HG03460 (cell line): ENCODE data around the gene PRKCB.
"Not testable (repeated sequence)": the region's sequence is repeated elsewhere in the genome, so short reads cannot be mapped to it uniquely, and the experiment has no call there.

Experiments used
- ATAC-seq: cut with Tn5 transposase; IDR thresholded peaks from one replicate; pipeline ENCODE4 v1.9.1; 2021; ENCODE audit not compliant: unreplicated experiment

The PRKCB gene

GRCh38 chr16:24075931-24076716 is 240.3 kb downstream of the PRKCB start:
- ATAC-seq, result no peak

GRCh38 chr16:24077292-24077691 is 241.5 kb downstream of the PRKCB start:
- ATAC-seq, result no peak

DNA sequence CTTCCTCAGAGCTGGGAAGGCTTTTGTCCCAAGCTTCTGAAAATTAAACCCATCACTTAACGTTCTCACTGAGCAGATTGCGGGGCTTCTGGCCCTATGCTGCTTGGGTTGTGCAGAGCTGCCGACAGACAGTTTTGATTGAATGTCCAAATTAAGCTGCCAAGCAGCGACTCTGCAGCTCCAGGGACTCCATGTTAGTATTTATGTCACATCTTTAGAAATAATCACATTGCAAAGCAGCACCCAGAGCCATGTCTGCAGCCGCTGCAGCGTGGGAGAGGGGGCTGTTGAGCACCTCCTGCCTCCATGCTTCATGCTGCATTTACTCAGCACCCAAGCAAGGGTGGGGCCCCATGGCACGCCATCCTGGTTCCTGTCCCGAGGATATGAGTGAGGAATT is 242.2 kb downstream of the PRKCB start:
- no peak for ATAC-seq

DNA sequence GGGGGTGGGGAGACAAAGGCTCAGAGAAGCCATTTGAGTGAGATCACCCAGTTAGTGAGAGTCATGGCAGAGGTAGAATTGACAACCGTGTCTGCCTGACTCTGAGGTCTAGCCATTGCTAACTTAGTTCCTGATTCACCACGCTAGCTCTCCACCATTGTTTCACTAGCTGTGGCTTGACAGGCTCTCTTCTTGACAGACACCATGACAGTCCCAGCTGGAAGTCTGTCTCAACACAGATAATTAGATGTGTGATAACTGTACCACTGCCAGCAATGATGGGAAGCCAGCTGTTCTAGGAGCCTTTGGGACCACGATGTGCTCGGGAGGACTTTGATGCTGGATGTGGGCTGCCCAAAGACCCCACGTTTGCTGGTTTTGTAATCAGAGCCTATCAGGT is 249.9 kb downstream of the PRKCB start:
- ATAC-seq, result no peak

DNA sequence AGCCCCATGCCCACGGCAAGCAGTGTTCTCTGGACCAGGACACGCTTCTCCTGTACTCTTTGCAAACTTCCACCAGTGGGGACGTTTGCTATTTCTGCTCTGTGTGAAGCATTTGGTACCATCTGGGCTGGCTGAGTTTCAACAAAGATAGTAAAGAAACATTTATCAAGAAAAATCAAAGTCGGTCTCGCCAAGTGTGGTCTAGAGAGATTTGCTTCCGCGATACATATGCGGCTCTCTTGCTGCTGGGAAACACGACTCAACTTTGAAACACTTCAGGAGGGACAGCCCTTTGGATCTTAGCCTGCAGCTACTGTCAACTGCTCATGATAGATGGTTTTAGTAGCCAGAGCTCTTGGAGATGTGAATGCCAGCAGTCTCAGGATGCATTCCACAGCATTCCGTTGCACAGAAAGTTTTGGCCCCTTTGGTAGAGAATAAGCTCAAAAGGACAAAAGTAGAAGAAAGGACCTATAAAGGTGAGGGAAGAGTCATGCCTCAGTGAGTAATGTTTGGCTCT is 252.2 kb downstream of the PRKCB start:
- no peak for ATAC-seq

- no peak for ATAC-seq
Measured at GRCh38 chr16:24088767-24089166, 253.0 kb downstream of the PRKCB start.

DNA sequence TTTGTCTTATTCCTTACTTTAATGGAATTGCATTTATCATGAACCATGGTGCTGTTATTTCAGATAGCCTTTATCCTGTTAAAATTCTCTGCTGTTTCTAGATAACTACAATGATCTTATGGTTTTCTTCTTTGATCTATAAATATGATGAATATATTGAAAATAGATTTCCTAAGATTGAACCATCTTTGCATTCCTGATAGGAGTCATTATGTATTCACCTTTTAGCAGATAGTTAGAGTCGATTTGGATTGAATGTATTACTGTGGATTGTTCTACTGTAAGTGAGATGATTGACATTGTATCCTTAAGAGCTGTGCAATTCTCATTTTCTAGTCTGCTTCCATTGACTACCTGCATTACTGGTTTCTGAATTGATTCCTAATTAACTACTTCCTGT is 255.3 kb downstream of the PRKCB start:
- no peak for ATAC-seq

GRCh38 chr16:24093049-24093448 is 257.3 kb downstream of the PRKCB start:
- no peak for ATAC-seq

GRCh38 chr16:24094660-24095059 is 258.9 kb downstream of the PRKCB start:
- no peak for ATAC-seq

DNA sequence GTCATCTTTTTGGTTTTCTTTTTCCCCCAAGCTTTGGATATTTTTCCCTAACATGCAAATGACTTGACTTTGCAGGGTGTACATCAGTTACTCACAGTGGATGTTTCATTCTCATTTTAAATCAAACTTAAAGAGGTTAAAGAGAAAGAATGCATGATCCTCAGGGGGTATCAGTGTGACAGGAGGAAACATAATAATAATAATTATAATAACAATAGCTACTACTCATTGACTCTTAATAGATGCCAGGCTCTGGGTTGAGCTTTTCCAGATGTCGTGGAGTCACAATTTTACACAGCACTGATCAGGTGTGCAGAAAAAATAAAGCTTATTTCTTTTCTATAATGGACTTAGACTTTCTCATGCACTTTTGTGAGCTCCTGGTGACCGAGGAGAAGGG is 263.1 kb downstream of the PRKCB start:
- no peak for ATAC-seq

- ATAC-seq, result no peak
Measured at GRCh38 chr16:24101431-24101830, 265.6 kb downstream of the PRKCB start.

GRCh38 chr16:24102209-24102660 is 266.5 kb downstream of the PRKCB start:
- no peak for ATAC-seq

DNA sequence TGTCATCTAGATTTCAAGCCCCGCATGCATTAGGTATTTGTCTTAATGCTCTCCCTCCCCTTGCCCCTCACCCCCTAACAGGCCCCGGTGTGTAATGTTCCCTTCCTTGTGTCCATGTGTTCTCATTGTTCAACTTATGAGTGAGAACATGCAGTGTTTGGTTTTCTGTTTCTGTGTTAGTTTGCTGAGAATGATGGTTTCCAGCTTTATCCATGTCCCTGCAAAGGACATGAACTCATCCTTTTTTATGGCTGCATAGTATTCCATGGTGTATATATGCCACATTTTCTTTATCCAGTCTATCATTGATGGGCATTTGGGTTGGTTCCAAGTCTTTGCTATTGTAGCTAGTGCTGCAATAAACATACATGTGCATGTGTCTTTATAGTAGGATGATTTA is 269.7 kb downstream of the PRKCB start:
- not testable (repeated sequence) for ATAC-seq

GRCh38 chr16:24108090-24108489 is 272.3 kb downstream of the PRKCB start:
- not testable (repeated sequence) for ATAC-seq

GRCh38 chr16:24111724-24112302 is 276.0 kb downstream of the PRKCB start:
- no peak for ATAC-seq

DNA sequence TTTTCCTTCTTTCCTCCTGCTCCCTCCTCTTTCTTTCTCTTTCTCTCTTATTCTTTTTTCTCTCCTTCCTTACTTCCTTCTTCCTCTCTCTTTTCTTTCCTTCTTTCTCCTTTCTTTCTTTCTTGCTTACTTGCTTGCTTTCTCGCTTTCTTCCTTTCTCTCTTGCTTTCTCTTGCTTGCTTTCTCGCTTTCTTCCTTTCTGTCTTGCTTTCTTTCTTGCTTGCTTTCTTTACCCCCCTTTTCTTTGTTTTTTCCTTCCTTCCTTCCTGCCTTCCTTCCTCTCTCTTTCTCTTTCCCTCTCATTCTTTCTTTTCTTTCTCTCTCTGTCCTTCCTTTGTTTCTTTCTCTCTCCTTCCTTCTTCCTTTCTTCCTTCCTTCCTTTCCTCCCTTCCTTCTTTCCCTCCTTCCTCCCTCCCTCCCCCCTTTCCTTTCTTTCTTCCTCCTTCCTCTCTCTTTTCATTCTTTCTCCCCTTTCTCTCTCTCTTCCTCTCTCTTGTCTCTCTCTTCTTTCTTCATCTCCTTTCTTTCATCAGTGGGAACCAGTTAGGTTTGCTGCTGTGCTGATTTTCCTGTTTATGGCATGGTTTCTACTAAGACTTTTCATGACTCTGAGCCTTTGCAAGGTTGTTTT is 277.4 kb downstream of the PRKCB start:
- ATAC-seq, result no peak

DNA sequence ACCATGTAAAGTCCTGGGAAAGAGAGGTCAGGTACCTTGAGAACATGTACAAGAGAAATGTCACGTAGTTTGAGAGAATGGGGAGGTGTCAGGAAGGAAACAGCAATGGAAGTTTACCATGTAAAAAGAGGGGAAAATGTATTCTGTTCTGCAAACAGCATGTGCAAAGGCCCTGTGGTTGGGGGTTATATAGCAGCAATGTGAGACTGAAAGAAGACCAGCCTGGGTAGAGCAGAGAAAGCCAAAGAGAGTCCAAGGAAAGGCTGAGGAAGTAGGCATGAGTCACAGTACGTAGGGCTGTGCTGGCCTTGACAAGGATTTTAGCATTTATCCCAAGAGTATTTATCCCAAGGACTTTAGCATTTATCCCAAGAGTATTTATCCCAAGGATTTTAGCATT is 279.1 kb downstream of the PRKCB start:
- ATAC-seq, result no peak

DNA sequence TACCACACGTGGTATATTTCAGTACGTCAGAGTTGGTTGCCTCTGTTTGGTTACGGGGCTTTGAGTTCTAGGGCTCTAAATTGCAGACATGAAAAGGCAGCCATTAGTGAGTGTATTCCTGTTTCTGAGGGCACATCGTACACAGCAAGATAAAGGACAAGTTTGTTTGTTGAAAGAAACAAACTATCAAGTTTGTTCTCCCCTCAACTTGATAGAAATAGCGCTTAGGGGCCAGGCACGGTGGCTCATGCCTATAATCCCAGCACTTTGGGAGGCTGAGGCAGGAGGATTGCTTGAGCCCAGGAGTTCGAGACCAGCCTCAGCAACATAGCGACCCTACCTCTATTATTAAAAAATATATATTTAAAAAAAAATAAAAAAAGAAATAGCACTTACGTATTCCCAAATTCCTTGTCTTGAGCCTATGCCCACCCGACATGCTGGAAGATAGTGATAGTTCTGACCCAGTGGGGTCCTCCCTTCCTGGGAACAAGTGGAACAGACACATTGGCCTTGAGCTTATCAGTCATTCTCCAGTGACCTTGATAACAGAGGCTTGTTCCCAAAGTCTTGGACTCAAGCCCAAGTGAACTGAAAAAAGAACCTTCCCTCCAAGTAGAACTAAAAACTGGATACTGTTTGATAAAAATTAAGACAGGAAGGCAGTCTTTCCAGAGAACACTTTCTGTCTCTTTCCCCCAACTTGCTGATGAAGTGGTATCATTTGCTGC is 280.4 kb downstream of the PRKCB start:
- no peak for ATAC-seq

DNA sequence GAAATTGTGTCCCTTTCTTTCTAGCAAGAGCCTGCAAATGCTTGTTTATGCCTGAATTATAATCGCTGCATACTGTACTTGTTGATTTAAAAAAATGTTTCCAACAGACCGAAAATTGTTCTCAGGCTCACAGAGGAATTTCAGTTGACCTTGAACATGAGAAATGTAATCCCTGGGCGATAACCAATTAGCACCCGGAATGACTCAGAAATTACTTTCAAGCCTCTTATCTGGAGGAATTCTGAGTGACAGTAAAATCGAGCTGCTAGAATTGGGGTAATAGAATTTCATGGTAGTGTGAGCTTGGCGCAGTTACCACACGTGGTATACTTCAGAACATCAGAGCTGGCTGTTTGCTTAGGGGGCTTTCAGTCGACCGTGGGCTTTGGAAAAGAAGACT is 281.2 kb downstream of the PRKCB start:
- no peak for ATAC-seq

DNA sequence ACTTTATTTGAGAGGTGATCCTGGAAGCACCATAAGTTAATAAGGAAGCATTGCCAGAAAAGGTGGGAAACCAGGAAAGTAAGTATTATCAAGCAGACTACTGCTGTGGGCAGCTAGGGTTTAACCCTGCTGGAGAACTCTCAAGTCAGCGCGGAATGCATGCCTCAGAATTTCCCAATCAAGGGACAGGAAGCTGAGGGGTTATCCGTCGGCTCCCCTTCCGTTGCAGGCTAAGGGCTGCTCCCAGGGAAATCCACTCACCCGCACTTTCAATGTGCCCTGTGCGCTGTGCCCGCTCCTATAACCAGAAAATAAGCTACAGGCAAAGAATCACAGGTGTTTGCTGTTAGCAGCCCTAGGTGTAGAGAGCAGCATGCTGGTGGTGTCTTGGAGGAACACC is 281.9 kb downstream of the PRKCB start:
- no peak for ATAC-seq

GRCh38 chr16:24118126-24118821 is 282.5 kb downstream of the PRKCB start:
- ATAC-seq, result no peak
